ENCODE measurements around the gene PHF2.

Gene PHF2

DNA sequence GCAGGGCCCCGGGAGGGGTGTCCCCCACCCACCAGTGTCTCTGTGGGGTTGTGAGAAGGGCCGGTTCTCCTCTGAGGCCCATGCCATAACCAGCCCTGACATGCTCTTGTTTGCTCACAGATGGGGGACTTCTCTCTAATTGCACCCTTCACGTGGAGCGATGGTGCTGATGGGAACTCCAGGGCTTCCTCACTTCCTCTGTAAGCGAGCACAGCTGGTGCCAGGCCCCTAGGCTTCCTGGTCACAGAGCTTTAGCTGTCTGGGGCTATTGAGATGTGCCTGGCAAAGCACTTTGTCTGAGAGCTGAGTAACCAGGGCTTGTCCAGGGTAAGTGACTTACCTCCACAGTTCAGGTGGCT is 36.4 kb downstream of the PHF2 start:
- Histone ChIP-seq H3K9me3 (ENCODE audit: control insufficient read depth, insufficient read depth, low read depth, low read length) (no peaks in the 10 kb centered on the region), H3K4me1 (ENCODE audit: control insufficient read depth, insufficient read depth, low read length) (no peaks in the 10 kb centered on the region), H3K36me3 (ENCODE audit: control insufficient read depth in 2 of 2, insufficient read depth in 1 of 2, low read length in 2 of 2) (no peaks in the 10 kb centered on the region), H3K27ac (ENCODE audit: extremely low read depth, low read depth, low read length) (no peak overlapping the region), H3K4me3 (ENCODE audit: low read depth, low read length) (no peak overlapping the region)
- ChIA-PET CTCF (no interaction called here), POLR2A (no interaction called here)
- no peak for TF ChIP-seq ZNF23 (tag by site-specific recombination; IDR thresholded peaks at IDR 0.05; ENCODE audit: borderline replicate concordance)
- no peak for TF ChIP-seq ZNF707 (tag by site-specific recombination; IDR thresholded peaks at IDR 0.05)
- TF ChIP-seq PRDM2 (tag by site-specific recombination; IDR thresholded peaks at IDR 0.05; ENCODE audit: borderline replicate concordance), result no peak
- no peak for TF ChIP-seq ZNF621 (tag by site-specific recombination; IDR thresholded peaks at IDR 0.05)
- TF ChIP-seq, protein P1, sequence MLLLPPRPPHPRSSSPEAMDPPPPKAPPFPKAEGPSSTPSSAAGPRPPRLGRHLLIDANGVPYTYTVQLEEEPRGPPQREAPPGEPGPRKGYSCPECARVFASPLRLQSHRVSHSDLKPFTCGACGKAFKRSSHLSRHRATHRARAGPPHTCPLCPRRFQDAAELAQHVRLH (tag by site-specific recombination; IDR thresholded peaks at IDR 0.05), result no peak
- TF ChIP-seq ZNF362 (tag by site-specific recombination; IDR thresholded peaks at IDR 0.05), result no peak
- no peak for TF ChIP-seq ZNF280C (tag by site-specific recombination; IDR thresholded peaks at IDR 0.05)

DNA sequence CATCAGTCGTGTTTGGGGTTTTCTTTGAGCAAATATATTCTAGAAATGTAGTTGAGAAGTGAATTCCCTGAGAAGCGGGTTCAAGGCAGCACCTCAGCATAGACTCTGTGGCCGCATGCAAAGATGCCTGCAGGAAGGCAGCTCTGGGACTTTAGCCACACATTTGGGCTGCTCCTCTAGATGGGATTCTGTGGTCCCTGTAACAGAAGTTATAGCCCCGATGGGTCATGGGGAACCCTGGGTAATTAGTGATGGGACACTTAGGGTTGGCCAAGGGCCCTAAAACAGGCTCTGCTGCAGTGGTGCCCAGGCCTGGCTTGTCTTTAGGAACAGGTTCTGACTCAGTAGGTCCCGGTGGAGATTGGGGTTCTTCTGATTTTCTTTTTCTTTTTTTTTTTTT is 36.8 kb downstream of the PHF2 start:
- peaks cover 0 to 2% of the 10 kb centered on the region in 2 experiments; a peak in 1 of 3 replicates for H3K36me3 ChIP-seq (ENCODE audit: control insufficient read depth in 2 of 2, insufficient read depth in 1 of 2, low read length in 2 of 2)
- TF ChIP-seq ZNF555 (tag by site-specific recombination; conservative IDR thresholded peaks at IDR 0.05), result no peak
- no peak for TF ChIP-seq GLIS1 (tag by site-specific recombination; IDR thresholded peaks at IDR 0.05)
- CTCF ChIA-PET, result interaction anchor here (1.1 kb wide), 1 partner anchor 19 kb away, joined by 3 read pairs; no protein-coding TSS in a partner anchor
- no peaks in the 10 kb centered on the region for H3K4me1 ChIP-seq (ENCODE audit: control insufficient read depth, insufficient read depth, low read length)
- no peak overlapping the region for H3K4me3 ChIP-seq (ENCODE audit: low read depth, low read length)
- no peak overlapping the region for H3K27ac ChIP-seq (ENCODE audit: extremely low read depth, low read depth, low read length)
- POLR2A ChIA-PET, result no interaction called here
- no peaks in the 10 kb centered on the region for H3K9me3 ChIP-seq (ENCODE audit: control insufficient read depth, insufficient read depth, low read depth, low read length)

GRCh38 chr9:93613791-93614190 is 37.4 kb downstream of the PHF2 start:
- Histone ChIP-seq H3K9me3 (ENCODE audit: control insufficient read depth, insufficient read depth, low read depth, low read length) (no peaks in the 10 kb centered on the region), H3K36me3 (ENCODE audit: control insufficient read depth in 2 of 2, insufficient read depth in 1 of 2, low read length in 2 of 2) (peaks cover 0 to 3% of the 10 kb centered on the region in 2 experiments; a peak in 1 of 3 replicates), H3K27ac (ENCODE audit: extremely low read depth, low read depth, low read length) (no peak overlapping the region), H3K4me3 (ENCODE audit: low read depth, low read length) (no peak overlapping the region), H3K4me1 (ENCODE audit: control insufficient read depth, insufficient read depth, low read length) (no peaks in the 10 kb centered on the region)
- POLR2A ChIA-PET, result no interaction called here
- TF ChIP-seq ZBTB1 (tag by site-specific recombination; IDR thresholded peaks at IDR 0.05) (no peak), BCL11A (tag by site-specific recombination; IDR thresholded peaks at IDR 0.05; ENCODE audit: low read depth) (no peak), SP2 (tag by site-specific recombination; IDR thresholded peaks at IDR 0.05) (no peak), ZNF664 (tag by site-specific recombination; IDR thresholded peaks at IDR 0.05) (no peak), ZNF354C (tag by site-specific recombination; IDR thresholded peaks at IDR 0.05; ENCODE audit: borderline replicate concordance, low read depth) (no peak)
- CTCF ChIA-PET, result interaction anchor here (1.1 to 1.3 kb wide), 2 partner anchors 20 to 21 kb away, joined by 3 to 5 read pairs; no protein-coding TSS in a partner anchor

All from HEK293 (cell line).